GM12878 (cell line): ENCODE results near the gene S1PR2. TPM values are rescaled to one million over a fixed set of nuclear protein-coding genes. Genes with fewer than 3 reads are reported as not detected.

Experiments used
- ATAC-seq: fragments of 200-7000 bp; cut with Tn5 transposase; 3 replicates; pipeline ENCODE4 v1.9.1; 2020; ENCODE audit warnings: mild to moderate bottlenecking, moderate library complexity
- BruUV-seq: library from RNA; stranded (reverse); fragments of 400-500 nt; replicated peaks from 2 replicates; lab custom pipeline; 2021; lab: Mats Ljungman, UMichigan
- CTCF ChIA-PET: fragments of 300-600 bp; sonication (Branson Sonifier 250); formaldehyde crosslinking; extraction: SDS; loops from one replicate; lab custom pipeline; 2021; ENCODE audit warnings: inconsistent platforms; lab: Yijun Ruan, JAX
- POLR2A ChIA-PET: fragments of 350-600 bp; formaldehyde crosslinking; extraction: SDS; loops from one replicate; lab custom pipeline; 2021; ENCODE audit warnings: inconsistent platforms; lab: Charles Lee
- RAD21 ChIA-PET: fragments of 300-600 bp; sonication (Branson Sonifier 250); formaldehyde crosslinking; loops from one replicate; lab custom pipeline; 2023; ENCODE audit warnings: antibody characterized with exemption; ENCODE audit not compliant: unreplicated experiment; lab: Charles Lee
- SMC1A ChIA-PET: fragments of 300-600 bp; sonication (Branson Sonifier 250); formaldehyde crosslinking; loops from one replicate; lab custom pipeline; 2023; ENCODE audit not compliant: unreplicated experiment, uncharacterized antibody; lab: Charles Lee
- DNase-seq: peaks from one replicate; pipeline ENCODE4 v3.0.0-alpha.2; 2011; ENCODE audit warnings: low read depth, low spot score
- FAIRE-seq: peaks from 3 replicates; lab custom pipeline; 2011; peaks lifted over from hg19 to GRCh38; lab: Jason Lieb, UNC
- H2AFZ ChIP-seq: 2 replicates; pipeline ENCODE4 v1.6.0; 2011; ENCODE audit warnings: low read depth, low read length, control low read depth; ENCODE audit not compliant: control insufficient read depth
- H3K27ac ChIP-seq: 2 replicates; pipeline ENCODE4 v1.5.1; 2011; ENCODE audit warnings: control low read depth; ENCODE audit not compliant: control insufficient read depth, insufficient read depth
- H3K27me3 ChIP-seq, 2 experiments: replicated peaks in 1 of 2; 2 replicates each; pipeline versions ENCODE4 v1.6.0 to v1.6.1; 2011; ENCODE audit warnings: low read length in 1 of 2; ENCODE audit not compliant: control insufficient read depth in 2 of 2, insufficient read depth in 2 of 2
- H3K36me3 ChIP-seq, 2 experiments: 2 replicates each; pipeline ENCODE4 v1.5.1; 2011; ENCODE audit warnings: low read length in 1 of 2; ENCODE audit not compliant: control insufficient read depth in 2 of 2, insufficient read depth in 2 of 2
- H3K4me1 ChIP-seq: 2 replicates; pipeline ENCODE4 v1.6.1; 2011; ENCODE audit warnings: mild to moderate bottlenecking, low read length, moderate library complexity, mixed read lengths; ENCODE audit not compliant: control insufficient read depth, insufficient read depth
- H3K4me2 ChIP-seq: 2 replicates; pipeline ENCODE4 v1.6.0; 2011; ENCODE audit warnings: control low read depth; ENCODE audit not compliant: control insufficient read depth, insufficient read depth
- H3K4me3 ChIP-seq: fragments of 200-600 bp; sonication (generic); 2 replicates; pipeline ENCODE4 v1.5.1; 2016
- H3K79me2 ChIP-seq: 2 replicates; pipeline ENCODE4 v1.6.0; 2011; ENCODE audit warnings: low read length; ENCODE audit not compliant: control insufficient read depth, insufficient read depth
- H3K9ac ChIP-seq: 2 replicates; pipeline ENCODE4 v1.8.0; 2011; ENCODE audit warnings: low read length, control low read depth, mixed read lengths; ENCODE audit not compliant: control insufficient read depth, insufficient read depth
- H3K9me3 ChIP-seq: replicated peaks from 3 replicates; pipeline ENCODE4 v1.5.1; 2011; ENCODE audit warnings: mild to moderate bottlenecking, low read length; ENCODE audit not compliant: control insufficient read depth, insufficient read depth
- H4K20me1 ChIP-seq: 2 replicates; pipeline ENCODE4 v1.6.0; 2011; ENCODE audit not compliant: control insufficient read depth, insufficient read depth
- BACH1 ChIP-seq: fragments of 450-650 bp; IDR thresholded peaks from 2 replicates; pipeline ENCODE4 v1.6.1; 2017; ENCODE audit warnings: mild to moderate bottlenecking, borderline replicate concordance
- BHLHE40 ChIP-seq, 2 experiments: fragments of 450-650 bp in 1 of 2; IDR thresholded peaks; 2 replicates each; pipeline ENCODE4 v1.6.1; 2011 to 2017; ENCODE audit warnings: low read depth in 2 of 2, borderline replicate concordance in 1 of 2, improper control_type of control experiment in 1 of 2, low read length in 1 of 2, mild to moderate bottlenecking in 1 of 2
- BRCA1 ChIP-seq: IDR thresholded peaks from 2 replicates; pipeline ENCODE4 v1.6.1; 2011; ENCODE audit warnings: low read depth, low read length, improper control_type of control experiment
- DPF2 ChIP-seq: fragments of 450-650 bp; IDR thresholded peaks from 2 replicates; pipeline ENCODE4 v1.6.1; 2017; ENCODE audit warnings: mild to moderate bottlenecking
- HDGF ChIP-seq: fragments of 450-650 bp; IDR thresholded peaks from 2 replicates; pipeline ENCODE4 v1.6.1; 2016; ENCODE audit warnings: antibody characterized with exemption
- IKZF2 ChIP-seq, 2 experiments: fragments of 450-650 bp; IDR thresholded peaks; 2 replicates each; pipeline ENCODE4 v1.6.1; 2017; ENCODE audit warnings: mild to moderate bottlenecking in 2 of 2, moderate library complexity in 2 of 2
- RUNX3 ChIP-seq: IDR thresholded peaks from 2 replicates; pipeline ENCODE4 v1.6.1; 2012; ENCODE audit warnings: low read length, inconsistent platforms
- SPI1 ChIP-seq: IDR thresholded peaks from 2 replicates; pipeline ENCODE4 v1.6.1; 2011; ENCODE audit warnings: low read depth, mild to moderate bottlenecking, low read length, moderate library complexity, borderline replicate concordance; ENCODE audit not compliant: insufficient read depth
- YY1 ChIP-seq: IDR thresholded peaks from 2 replicates; pipeline ENCODE4 v1.6.1; 2011; ENCODE audit warnings: low read depth, mild to moderate bottlenecking, low read length
- ZNF217 ChIP-seq: fragments of 450-650 bp; IDR thresholded peaks from 2 replicates; pipeline ENCODE4 v1.6.1; 2017; ENCODE audit warnings: antibody characterized with exemption, mild to moderate bottlenecking
- ZNF384 ChIP-seq: IDR thresholded peaks from 2 replicates; pipeline ENCODE4 v1.6.1; 2012; ENCODE audit warnings: low read depth, mild to moderate bottlenecking, low read length, improper control_type of control experiment, borderline replicate concordance
- ZZZ3 ChIP-seq: IDR thresholded peaks from 2 replicates; pipeline ENCODE4 v1.6.1; 2011; ENCODE audit warnings: low read depth; ENCODE audit not compliant: control insufficient read depth, insufficient read length
- WGBS: methylation state at CpG from one replicate; pipeline ENCODE4 v1.1.6; 2016; ENCODE audit warnings: low lambda C conversion rate; ENCODE audit not compliant: insufficient replicate concordance, insufficient coverage; ENCODE audit errors: missing lambda C conversion rate; 5-methylcytosine and 5-hydroxymethylcytosine counted together
- in situ Hi-C: fragments of 300-500 bp; cut with MboI; formaldehyde crosslinking; loops from 9 replicates; pipeline ENCODE4 v1.14.3; 2018; ENCODE audit warnings: mixed read lengths
- intact Hi-C: fragments of 100-400 bp; cut with micrococcal nuclease; formaldehyde crosslinking; loops from one replicate; pipeline ENCODE4 v1.14.2; 2022; ENCODE audit not compliant: unreplicated experiment
- polyA plus RNA-seq, 11 experiments: library from polyadenylated mRNA; depleted of rRNA in 4 of 11; unstranded in 6 of 11; stranded (reverse) in 5 of 11; fragments of >200 nt; fragmentation: Nextera tagmentation in 4 of 11; fragmentation: Illumina TruSeq in 1 of 11; extraction: Ambion mirVana in 4 of 11; extraction: Trizol in 1 of 11; gene quantifications; 1 replicate in 1 of 11; 2 replicates in 10 of 11; pipeline versions ENCODE4 v1.2.1 to v1.2.3, GENCODE V29; 2011 to 2016; ENCODE audit warnings: inconsistent platforms in 2 of 11, missing spikeins in 2 of 11, low read depth in 1 of 11
- total RNA-seq, 4 experiments: library from RNA; depleted of rRNA in 3 of 4; stranded (reverse); fragments of >200 nt in 3 of 4; fragmentation: Illumina TruSeq in 1 of 4; extraction: Trizol in 1 of 4; gene quantifications; 2 replicates each; pipeline versions ENCODE4 v1.2.1 to v1.2.3, GENCODE V29; 2013 to 2021
- TF ChIP-seq, protein P1 (sequence below): fragments of 450-650 bp; IDR thresholded peaks from 2 replicates; pipeline ENCODE4 v1.6.1; 2016; ENCODE audit warnings: mild to moderate bottlenecking
- TF ChIP-seq, protein P2 (sequence below): fragments of 450-650 bp; IDR thresholded peaks from 2 replicates; pipeline ENCODE4 v1.6.1; 2017; ENCODE audit warnings: mild to moderate bottlenecking, moderate library complexity
- TF ChIP-seq, protein P3 (sequence below): IDR thresholded peaks from 2 replicates; pipeline ENCODE4 v1.6.1; 2011; ENCODE audit warnings: mild to moderate bottlenecking, low read depth, low read length, moderate library complexity; ENCODE audit not compliant: insufficient replicate concordance
- TF ChIP-seq, protein P4 (sequence below): IDR thresholded peaks from 2 replicates; pipeline ENCODE4 v1.6.1; 2012; ENCODE audit warnings: low read depth, low read length, improper control_type of control experiment

Gene S1PR2
- total and polyA plus RNA-seq, 10 of the 15 experiments (the other 5 are each of a cell fraction or from before 2014, with no cell fraction given), result 4.9 to 26.8 (median 11.6) TPM

DNA sequence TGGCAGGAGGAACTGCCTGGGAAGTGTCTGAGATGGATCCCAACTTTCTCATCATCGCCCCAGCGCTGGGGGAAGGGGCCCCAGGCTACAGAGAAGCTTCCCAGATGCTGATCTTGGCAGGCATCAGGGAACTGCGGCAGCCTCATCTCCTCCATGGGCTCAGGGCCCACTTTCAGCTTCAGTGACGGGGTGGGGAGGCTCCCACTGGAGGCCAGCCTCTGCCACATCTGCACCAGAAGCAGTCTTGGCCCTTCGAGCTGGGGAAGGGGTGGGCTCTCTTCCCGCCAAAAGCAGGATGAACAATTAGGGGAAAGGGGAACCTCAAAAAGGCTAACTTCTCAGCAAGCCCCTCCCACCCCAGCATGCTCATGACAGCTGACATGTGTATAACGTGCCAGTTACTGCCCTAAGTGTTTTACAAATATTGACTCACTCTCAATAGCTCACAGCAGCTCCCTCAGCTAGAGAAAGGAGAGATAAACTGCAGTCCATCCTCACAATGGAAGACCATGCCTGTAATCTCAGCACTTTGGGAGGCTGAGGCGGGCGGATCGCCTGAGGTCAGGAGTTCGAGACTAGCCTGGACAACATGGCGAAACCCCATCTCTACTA lies 7.1 kb upstream of the S1PR2 start:
- in situ Hi-C loops (loop anchor here (5.0 to 25.0 kb wide), 2 partner anchors 136 to 1101 kb away; partner anchors contain the start of genes ANGPTL6, OR7G3 and ZNF317), intact Hi-C loops (loop anchor here (5.0 kb wide), 1 partner anchor 41 kb away; no protein-coding TSS in a partner anchor)
- Histone ChIP-seq H3K27ac (peak overlapping the region; percentile 54), H3K4me3 (no peak overlapping the region), H3K36me3 (no peaks in the 10 kb centered on the region; a peak in 1 of 4 replicates), H3K9ac (no peak overlapping the region), H3K4me2 (0 out of 2 replicates have a peak overlapping the region, but pooled peaks have one; percentile 7), H3K4me1 (peaks cover 57% of the 10 kb centered on the region), H3K79me2 (no peaks in the 10 kb centered on the region), H3K27me3 (no peaks in the 10 kb centered on the region), H4K20me1 (no peaks in the 10 kb centered on the region), H3K9me3 (no peaks in the 10 kb centered on the region), H2AFZ (no peak overlapping the region)
- DNase-seq, result no peak
- SMC1A ChIA-PET, result interaction anchor here (0.7 to 2.2 kb wide), 4 partner anchors 11 to 175 kb away, joined by 3 to 15 read pairs (median 8); partner anchors contain the start of gene ANGPTL6
- no TSS peak for BruUV-seq
- WGBS, result 73% methylated on average over 12 of the region's 12 CpGs
- CTCF ChIA-PET, result interaction anchor here (0.5 to 4.9 kb wide), 11 partner anchors 9 to 640 kb away, joined by 3 to 41 read pairs (median 4); partner anchors contain the start of genes ANGPTL6, MRPL4 and PPAN
- no peak for FAIRE-seq
- peak; percentile 47 for ATAC-seq
- POLR2A ChIA-PET, result interaction anchor here (0.7 to 2.0 kb wide), 10 partner anchors 9 to 366 kb away, joined by 3 to 15 read pairs (median 5); partner anchors contain the start of genes ANGPTL6, ICAM1 and PPAN
- RAD21 ChIA-PET, result interaction anchor here (1.0 to 2.1 kb wide), 7 partner anchors 10 to 165 kb away, joined by 3 to 22 read pairs (median 6); partner anchors contain the start of genes ANGPTL6, CDC37 and ICAM1
- TF ChIP-seq ZNF217, result 0 out of 2 replicates have a peak, but pooled peaks have one; percentile 37
- TF ChIP-seq BRCA1, result no peak
- no peak for TF ChIP-seq ZZZ3
- peak; percentile 35; the same call in 1 of the 2 replicates for TF ChIP-seq DPF2
- peak; percentile 13; the same call in 1 of the 2 replicates for TF ChIP-seq RUNX3
- TF ChIP-seq, protein P1, sequence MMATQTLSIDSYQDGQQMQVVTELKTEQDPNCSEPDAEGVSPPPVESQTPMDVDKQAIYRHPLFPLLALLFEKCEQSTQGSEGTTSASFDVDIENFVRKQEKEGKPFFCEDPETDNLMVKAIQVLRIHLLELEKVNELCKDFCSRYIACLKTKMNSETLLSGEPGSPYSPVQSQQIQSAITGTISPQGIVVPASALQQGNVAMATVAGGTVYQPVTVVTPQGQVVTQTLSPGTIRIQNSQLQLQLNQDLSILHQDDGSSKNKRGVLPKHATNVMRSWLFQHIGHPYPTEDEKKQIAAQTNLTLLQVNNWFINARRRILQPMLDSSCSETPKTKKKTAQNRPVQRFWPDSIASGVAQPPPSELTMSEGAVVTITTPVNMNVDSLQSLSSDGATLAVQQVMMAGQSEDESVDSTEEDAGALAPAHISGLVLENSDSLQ, result peak; percentile 79
- no peak for TF ChIP-seq SPI1
- no peak for TF ChIP-seq ZNF384
- TF ChIP-seq, protein P2, sequence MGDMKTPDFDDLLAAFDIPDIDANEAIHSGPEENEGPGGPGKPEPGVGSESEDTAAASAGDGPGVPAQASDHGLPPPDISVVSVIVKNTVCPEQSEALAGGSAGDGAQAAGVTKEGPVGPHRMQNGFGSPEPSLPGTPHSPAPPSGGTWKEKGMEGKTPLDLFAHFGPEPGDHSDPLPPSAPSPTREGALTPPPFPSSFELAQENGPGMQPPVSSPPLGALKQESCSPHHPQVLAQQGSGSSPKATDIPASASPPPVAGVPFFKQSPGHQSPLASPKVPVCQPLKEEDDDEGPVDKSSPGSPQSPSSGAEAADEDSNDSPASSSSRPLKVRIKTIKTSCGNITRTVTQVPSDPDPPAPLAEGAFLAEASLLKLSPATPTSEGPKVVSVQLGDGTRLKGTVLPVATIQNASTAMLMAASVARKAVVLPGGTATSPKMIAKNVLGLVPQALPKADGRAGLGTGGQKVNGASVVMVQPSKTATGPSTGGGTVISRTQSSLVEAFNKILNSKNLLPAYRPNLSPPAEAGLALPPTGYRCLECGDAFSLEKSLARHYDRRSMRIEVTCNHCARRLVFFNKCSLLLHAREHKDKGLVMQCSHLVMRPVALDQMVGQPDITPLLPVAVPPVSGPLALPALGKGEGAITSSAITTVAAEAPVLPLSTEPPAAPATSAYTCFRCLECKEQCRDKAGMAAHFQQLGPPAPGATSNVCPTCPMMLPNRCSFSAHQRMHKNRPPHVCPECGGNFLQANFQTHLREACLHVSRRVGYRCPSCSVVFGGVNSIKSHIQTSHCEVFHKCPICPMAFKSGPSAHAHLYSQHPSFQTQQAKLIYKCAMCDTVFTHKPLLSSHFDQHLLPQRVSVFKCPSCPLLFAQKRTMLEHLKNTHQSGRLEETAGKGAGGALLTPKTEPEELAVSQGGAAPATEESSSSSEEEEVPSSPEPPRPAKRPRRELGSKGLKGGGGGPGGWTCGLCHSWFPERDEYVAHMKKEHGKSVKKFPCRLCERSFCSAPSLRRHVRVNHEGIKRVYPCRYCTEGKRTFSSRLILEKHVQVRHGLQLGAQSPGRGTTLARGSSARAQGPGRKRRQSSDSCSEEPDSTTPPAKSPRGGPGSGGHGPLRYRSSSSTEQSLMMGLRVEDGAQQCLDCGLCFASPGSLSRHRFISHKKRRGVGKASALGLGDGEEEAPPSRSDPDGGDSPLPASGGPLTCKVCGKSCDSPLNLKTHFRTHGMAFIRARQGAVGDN, result peak; percentile 92; the same call in 1 of the 2 replicates
- TF ChIP-seq, protein P3, sequence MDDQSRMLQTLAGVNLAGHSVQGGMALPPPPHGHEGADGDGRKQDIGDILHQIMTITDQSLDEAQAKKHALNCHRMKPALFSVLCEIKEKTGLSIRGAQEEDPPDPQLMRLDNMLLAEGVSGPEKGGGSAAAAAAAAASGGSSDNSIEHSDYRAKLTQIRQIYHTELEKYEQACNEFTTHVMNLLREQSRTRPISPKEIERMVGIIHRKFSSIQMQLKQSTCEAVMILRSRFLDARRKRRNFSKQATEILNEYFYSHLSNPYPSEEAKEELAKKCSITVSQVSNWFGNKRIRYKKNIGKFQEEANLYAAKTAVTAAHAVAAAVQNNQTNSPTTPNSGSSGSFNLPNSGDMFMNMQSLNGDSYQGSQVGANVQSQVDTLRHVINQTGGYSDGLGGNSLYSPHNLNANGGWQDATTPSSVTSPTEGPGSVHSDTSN, result peak; percentile 27
- TF ChIP-seq IKZF2 (IDR thresholded peaks at IDR 0.05), result peak in 1 of 2 experiments; percentile 25; a peak in 2 of 4 replicates
- peak; percentile 60 to 86; a peak in 3 of 4 replicates for TF ChIP-seq BHLHE40 (IDR thresholded peaks at IDR 0.05; ENCODE audit: borderline replicate concordance in 1 of 2, low read depth in 2 of 2, low read length in 1 of 2)
- TF ChIP-seq BACH1, result 0 out of 2 replicates have a peak, but pooled peaks have one; percentile 3
- 0 out of 2 replicates have a peak, but pooled peaks have one; percentile 7 for TF ChIP-seq YY1
- TF ChIP-seq HDGF, result peak; percentile 29; the same call in 1 of the 2 replicates
- TF ChIP-seq, protein P4, sequence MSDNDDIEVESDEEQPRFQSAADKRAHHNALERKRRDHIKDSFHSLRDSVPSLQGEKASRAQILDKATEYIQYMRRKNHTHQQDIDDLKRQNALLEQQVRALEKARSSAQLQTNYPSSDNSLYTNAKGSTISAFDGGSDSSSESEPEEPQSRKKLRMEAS, result no peak
